Neural cell (in vitro differentiated cells): ENCODE results near the gene CA14. TPM values are rescaled to one million over a fixed set of nuclear protein-coding genes. Genes with fewer than 3 reads are reported as not detected.

Experiments
- H2AFZ ChIP-seq: fragments of 200-600, 300-800 bp; sonication (generic), shearing (Covaris generic); 2 replicates; pipeline ENCODE4 v1.6.0; 2014; ENCODE audit warnings: low read depth, mild to moderate bottlenecking, antibody characterized with exemption, low read length, moderate library complexity
- H3F3A ChIP-seq: fragments of 200-600 bp; shearing (Covaris generic); 2 replicates; pipeline ENCODE4 v1.6.1; 2016; ENCODE audit warnings: mild to moderate bottlenecking, moderate library complexity, mixed read lengths, antibody characterized with exemption, low read length; ENCODE audit not compliant: insufficient read depth, poor library complexity, severe bottlenecking
- H3K27ac ChIP-seq: fragments of 200-600, 300-800 bp; sonication (generic), shearing (Covaris generic); 2 replicates; pipeline ENCODE4 v1.5.1; 2014; ENCODE audit warnings: mild to moderate bottlenecking, low read length, moderate library complexity
- H3K27me3 ChIP-seq: fragments of 300-800, 200-600 bp; sonication (generic), shearing (Covaris generic); 2 replicates; pipeline ENCODE4 v1.6.0; 2014; ENCODE audit warnings: mild to moderate bottlenecking, low read depth, low read length, moderate library complexity; ENCODE audit not compliant: insufficient read depth
- H3K36me3 ChIP-seq: fragments of 300-800, 200-600 bp; sonication (generic), shearing (Covaris generic); 2 replicates; pipeline ENCODE4 v1.5.1; 2014; ENCODE audit warnings: mild to moderate bottlenecking, antibody characterized with exemption, low read length, moderate library complexity; ENCODE audit not compliant: insufficient read depth
- H3K4me2 ChIP-seq: fragments of 300-800, 200-600 bp; sonication (generic), shearing (Covaris generic); 2 replicates; pipeline ENCODE4 v1.6.0; 2014; ENCODE audit warnings: mild to moderate bottlenecking, low read length
- H3K4me3 ChIP-seq: fragments of 300-800, 200-600 bp; sonication (generic), shearing (Covaris generic); 2 replicates; pipeline ENCODE4 v1.5.1; 2014; ENCODE audit warnings: mild to moderate bottlenecking, low read length, moderate library complexity
- H3K79me2 ChIP-seq: fragments of 200-600 bp; shearing (Covaris generic); replicated peaks from 2 replicates; pipeline ENCODE4 v1.6.0; 2014; ENCODE audit warnings: mild to moderate bottlenecking, low read length, moderate library complexity; ENCODE audit not compliant: insufficient read depth
- H3K9ac ChIP-seq: fragments of 300-800, 200-600 bp; sonication (generic), shearing (Covaris generic); 2 replicates; pipeline ENCODE4 v1.6.1; 2016; ENCODE audit warnings: mild to moderate bottlenecking, low read length, mixed read lengths
- H3K9me2 ChIP-seq: fragments of 200-600 bp; shearing (Covaris generic); 2 replicates; pipeline ENCODE4 v1.6.1; 2016; ENCODE audit warnings: mild to moderate bottlenecking, low read length, mixed read lengths; ENCODE audit not compliant: insufficient read depth
- H3K9me3 ChIP-seq: fragments of 200-600, 300-800 bp; sonication (generic), shearing (Covaris generic); 2 replicates; pipeline ENCODE4 v1.6.1; 2016; ENCODE audit warnings: mild to moderate bottlenecking, mixed run types, low read length, moderate library complexity, mixed read lengths
- H4K20me1 ChIP-seq: fragments of 200-600 bp; shearing (Covaris generic); 2 replicates; pipeline ENCODE4 v1.6.1; 2016; ENCODE audit warnings: mild to moderate bottlenecking, mixed run types; ENCODE audit not compliant: insufficient read depth
- EP300 ChIP-seq: fragments of 450-650 bp; conservative IDR thresholded peaks from 2 replicates; pipeline ENCODE4 v1.6.1; 2014; ENCODE audit warnings: antibody characterized with exemption, mild to moderate bottlenecking, moderate library complexity; ENCODE audit not compliant: poor library complexity, severe bottlenecking
- EZH2 ChIP-seq: fragments of 200-600, 300-800 bp; shearing (Covaris generic), sonication (generic); IDR thresholded peaks from 2 replicates; pipeline ENCODE4 v1.6.1; 2014; ENCODE audit warnings: antibody characterized with exemption, low read length, borderline replicate concordance, mild to moderate bottlenecking; ENCODE audit not compliant: insufficient read depth, poor library complexity, severe bottlenecking
- MXI1 ChIP-seq: fragments of 450-650 bp; conservative IDR thresholded peaks from 2 replicates; pipeline ENCODE4 v1.6.1; 2014; ENCODE audit warnings: antibody characterized with exemption, mild to moderate bottlenecking; ENCODE audit not compliant: poor library complexity, severe bottlenecking
- POLR2AphosphoS5 ChIP-seq: IDR thresholded peaks from 2 replicates; pipeline ENCODE4 v1.6.1; 2012
- RAD21 ChIP-seq: fragments of 450-650 bp; conservative IDR thresholded peaks from 2 replicates; pipeline ENCODE4 v1.6.1; 2014; ENCODE audit warnings: antibody characterized with exemption, mild to moderate bottlenecking, moderate library complexity
- SMC3 ChIP-seq: fragments of 450-650 bp; conservative IDR thresholded peaks from 2 replicates; pipeline ENCODE4 v1.6.1; 2014; ENCODE audit warnings: antibody characterized with exemption, mild to moderate bottlenecking, moderate library complexity; ENCODE audit not compliant: poor library complexity
- TAF1 ChIP-seq: IDR thresholded peaks from 2 replicates; pipeline ENCODE4 v1.6.1; 2012; ENCODE audit warnings: low read depth
- polyA plus RNA-seq: library from polyadenylated mRNA; depleted of rRNA; stranded (reverse); fragments of >200 nt; gene quantifications from 2 replicates; pipeline ENCODE4 v1.2.3, GENCODE V29; 2014
- TF ChIP-seq, protein P1 (sequence below): IDR thresholded peaks from 2 replicates; pipeline ENCODE4 v1.6.1; 2012; ENCODE audit warnings: borderline replicate concordance
- TF ChIP-seq, protein P2 (sequence below): fragments of 450-650 bp; IDR thresholded peaks from 2 replicates; pipeline ENCODE4 v1.5.1; 2014; ENCODE audit warnings: antibody characterized with exemption, mild to moderate bottlenecking, moderate library complexity; ENCODE audit not compliant: poor library complexity, severe bottlenecking

The CA14 gene
- polyA plus RNA-seq, 1 donor from 2014 or later, result 1.1 TPM

DNA sequence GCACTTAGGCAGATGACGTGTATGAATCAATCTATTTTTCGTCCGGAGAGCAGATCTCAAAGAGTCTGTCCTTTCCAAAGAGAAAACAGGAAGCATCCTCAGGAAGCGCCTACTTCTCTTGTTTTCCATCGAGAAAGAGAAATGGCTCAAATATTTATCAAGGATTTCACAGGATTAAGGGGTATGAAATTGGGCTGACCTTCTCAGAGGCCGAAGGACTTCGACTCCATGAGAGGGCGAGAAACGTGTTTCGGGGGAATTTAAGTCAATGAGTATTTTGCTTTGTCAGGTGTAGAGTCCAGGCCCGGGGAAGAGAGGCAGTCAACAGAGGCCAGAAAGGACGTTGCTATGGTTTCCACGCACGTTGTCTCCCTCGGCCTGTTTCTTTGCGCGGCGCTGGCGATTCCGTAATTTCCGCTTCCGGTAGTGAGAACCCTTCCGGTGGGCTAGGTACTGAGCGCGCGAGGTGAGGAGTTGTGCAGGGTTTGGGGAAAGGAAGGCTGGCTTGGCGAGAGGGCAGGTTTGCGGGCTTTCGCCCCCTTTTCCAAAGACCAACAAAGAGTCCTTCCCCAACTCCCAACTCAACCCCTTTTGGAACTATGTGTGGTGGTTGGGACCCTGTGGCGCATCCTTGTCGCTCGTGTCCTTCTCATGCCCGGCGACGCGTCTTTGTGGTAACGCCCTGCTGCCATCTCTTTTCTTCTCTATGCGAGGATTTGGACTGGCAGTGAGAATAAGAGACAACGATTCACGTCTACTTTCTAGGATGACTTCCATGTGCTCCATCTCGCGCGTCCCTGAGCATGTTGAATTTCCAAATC lies 36.1 kb downstream of the CA14 start, which contains the start of gene MRPS21:
Gene MRPS21 (plus strand): TSS at position 429 of the 821 bp plus-strand sequence. CDS start 506 bp downstream, outside the sequence.
- peaks cover 22% of the 10 kb centered on the region for H3K79me2 ChIP-seq
- TF ChIP-seq, protein P1, sequence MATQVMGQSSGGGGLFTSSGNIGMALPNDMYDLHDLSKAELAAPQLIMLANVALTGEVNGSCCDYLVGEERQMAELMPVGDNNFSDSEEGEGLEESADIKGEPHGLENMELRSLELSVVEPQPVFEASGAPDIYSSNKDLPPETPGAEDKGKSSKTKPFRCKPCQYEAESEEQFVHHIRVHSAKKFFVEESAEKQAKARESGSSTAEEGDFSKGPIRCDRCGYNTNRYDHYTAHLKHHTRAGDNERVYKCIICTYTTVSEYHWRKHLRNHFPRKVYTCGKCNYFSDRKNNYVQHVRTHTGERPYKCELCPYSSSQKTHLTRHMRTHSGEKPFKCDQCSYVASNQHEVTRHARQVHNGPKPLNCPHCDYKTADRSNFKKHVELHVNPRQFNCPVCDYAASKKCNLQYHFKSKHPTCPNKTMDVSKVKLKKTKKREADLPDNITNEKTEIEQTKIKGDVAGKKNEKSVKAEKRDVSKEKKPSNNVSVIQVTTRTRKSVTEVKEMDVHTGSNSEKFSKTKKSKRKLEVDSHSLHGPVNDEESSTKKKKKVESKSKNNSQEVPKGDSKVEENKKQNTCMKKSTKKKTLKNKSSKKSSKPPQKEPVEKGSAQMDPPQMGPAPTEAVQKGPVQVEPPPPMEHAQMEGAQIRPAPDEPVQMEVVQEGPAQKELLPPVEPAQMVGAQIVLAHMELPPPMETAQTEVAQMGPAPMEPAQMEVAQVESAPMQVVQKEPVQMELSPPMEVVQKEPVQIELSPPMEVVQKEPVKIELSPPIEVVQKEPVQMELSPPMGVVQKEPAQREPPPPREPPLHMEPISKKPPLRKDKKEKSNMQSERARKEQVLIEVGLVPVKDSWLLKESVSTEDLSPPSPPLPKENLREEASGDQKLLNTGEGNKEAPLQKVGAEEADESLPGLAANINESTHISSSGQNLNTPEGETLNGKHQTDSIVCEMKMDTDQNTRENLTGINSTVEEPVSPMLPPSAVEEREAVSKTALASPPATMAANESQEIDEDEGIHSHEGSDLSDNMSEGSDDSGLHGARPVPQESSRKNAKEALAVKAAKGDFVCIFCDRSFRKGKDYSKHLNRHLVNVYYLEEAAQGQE, result peak; percentile 91
- TF ChIP-seq TAF1 (no peak), EP300 (peak; percentile 78), EZH2 (no peak), SMC3 (peak; percentile 48), MXI1 (peak; percentile 94), POLR2AphosphoS5 (peak; percentile 100), RAD21 (peak; percentile 52)
- TF ChIP-seq, protein P2, sequence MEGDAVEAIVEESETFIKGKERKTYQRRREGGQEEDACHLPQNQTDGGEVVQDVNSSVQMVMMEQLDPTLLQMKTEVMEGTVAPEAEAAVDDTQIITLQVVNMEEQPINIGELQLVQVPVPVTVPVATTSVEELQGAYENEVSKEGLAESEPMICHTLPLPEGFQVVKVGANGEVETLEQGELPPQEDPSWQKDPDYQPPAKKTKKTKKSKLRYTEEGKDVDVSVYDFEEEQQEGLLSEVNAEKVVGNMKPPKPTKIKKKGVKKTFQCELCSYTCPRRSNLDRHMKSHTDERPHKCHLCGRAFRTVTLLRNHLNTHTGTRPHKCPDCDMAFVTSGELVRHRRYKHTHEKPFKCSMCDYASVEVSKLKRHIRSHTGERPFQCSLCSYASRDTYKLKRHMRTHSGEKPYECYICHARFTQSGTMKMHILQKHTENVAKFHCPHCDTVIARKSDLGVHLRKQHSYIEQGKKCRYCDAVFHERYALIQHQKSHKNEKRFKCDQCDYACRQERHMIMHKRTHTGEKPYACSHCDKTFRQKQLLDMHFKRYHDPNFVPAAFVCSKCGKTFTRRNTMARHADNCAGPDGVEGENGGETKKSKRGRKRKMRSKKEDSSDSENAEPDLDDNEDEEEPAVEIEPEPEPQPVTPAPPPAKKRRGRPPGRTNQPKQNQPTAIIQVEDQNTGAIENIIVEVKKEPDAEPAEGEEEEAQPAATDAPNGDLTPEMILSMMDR, result no peak
- H3F3A ChIP-seq, result no peaks in the 10 kb centered on the region
- no peaks in the 10 kb centered on the region for H4K20me1 ChIP-seq
- peak within 1 kb of the TSS; percentile 92 for H3K4me2 ChIP-seq
- peak within 1 kb of the TSS; percentile 92 for H3K9ac ChIP-seq
- H3K36me3 ChIP-seq, result no peaks in the 10 kb centered on the region
- H3K27me3 ChIP-seq, result no peaks in the 10 kb centered on the region
- H3K9me3 ChIP-seq, result no peaks in the 10 kb centered on the region
- peak within 1 kb of the TSS; percentile 94 for H3K27ac ChIP-seq
- peak within 1 kb of the TSS; percentile 99 for H2AFZ ChIP-seq
- H3K4me3 ChIP-seq, result peak within 1 kb of the TSS; percentile 82
- H3K9me2 ChIP-seq, result no peaks in the 10 kb centered on the region

DNA sequence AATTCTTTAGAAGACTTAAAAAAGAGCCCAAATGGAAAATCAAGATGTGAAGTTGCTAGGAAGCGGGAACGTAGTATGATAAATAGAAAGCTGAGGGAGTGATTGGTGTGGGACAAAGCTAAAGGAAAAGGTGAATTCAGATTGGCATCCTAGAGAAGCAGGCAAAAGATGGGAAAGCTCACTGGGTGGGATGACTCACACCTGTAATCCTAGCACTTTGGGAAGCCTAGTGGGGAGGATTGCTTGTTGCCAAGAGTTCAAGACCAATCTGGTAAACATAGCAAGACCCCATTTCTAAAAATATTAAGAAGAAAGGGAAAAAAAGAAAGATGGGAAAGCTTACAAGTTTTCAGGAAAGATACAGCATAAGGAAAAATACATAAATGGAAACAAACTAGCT lies 37.9 kb downstream of the CA14 start:
- H4K20me1 ChIP-seq, result no peaks in the 10 kb centered on the region
- TF ChIP-seq POLR2AphosphoS5 (no peak), TAF1 (no peak), EP300 (no peak), MXI1 (no peak), RAD21 (no peak), SMC3 (no peak), EZH2 (no peak)
- TF ChIP-seq, protein P2, result no peak
- TF ChIP-seq, protein P1, result no peak
- H3K9me2 ChIP-seq, result no peaks in the 10 kb centered on the region
- H3K4me3 ChIP-seq, result peak overlapping the region; percentile 23
- no peaks in the 10 kb centered on the region for H3K36me3 ChIP-seq
- peaks cover 22% of the 10 kb centered on the region for H3K79me2 ChIP-seq
- no peaks in the 10 kb centered on the region for H3K9me3 ChIP-seq
- H3F3A ChIP-seq, result no peaks in the 10 kb centered on the region
- no peaks in the 10 kb centered on the region for H3K27me3 ChIP-seq
- H3K27ac ChIP-seq, result no peak overlapping the region
- no peak overlapping the region for H2AFZ ChIP-seq
- H3K4me2 ChIP-seq, result no peak overlapping the region
- H3K9ac ChIP-seq, result no peak overlapping the region
